AG08395 (cell line): ENCODE results near the gene IFT88.

Experiments
- DNase-seq: peaks from one replicate; pipeline ENCODE4 v3.0.0; 2012; ENCODE audit warnings: mixed read lengths, low spot score

Gene IFT88

DNA sequence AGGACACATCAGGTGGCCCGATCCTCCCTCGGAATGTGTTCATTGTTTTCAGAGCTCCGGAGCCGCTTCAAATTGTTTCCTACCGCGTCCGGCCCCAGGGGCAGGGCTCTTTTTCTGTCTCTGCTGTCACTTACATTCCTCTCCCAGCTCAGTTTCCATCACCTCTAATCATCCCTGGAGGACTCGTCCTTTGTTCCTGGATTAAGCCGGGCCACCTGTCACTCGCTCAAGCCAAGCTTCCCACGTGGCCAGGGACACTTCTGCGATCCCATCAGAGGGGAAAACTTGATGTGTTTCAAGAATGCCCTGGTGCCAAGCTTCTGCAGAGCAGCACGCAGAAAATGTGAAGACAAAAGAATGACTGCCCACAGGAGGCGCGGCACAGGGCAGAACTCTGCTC lies 150.0 kb downstream of the IFT88 start:
- no peak for DNase-seq

DNA sequence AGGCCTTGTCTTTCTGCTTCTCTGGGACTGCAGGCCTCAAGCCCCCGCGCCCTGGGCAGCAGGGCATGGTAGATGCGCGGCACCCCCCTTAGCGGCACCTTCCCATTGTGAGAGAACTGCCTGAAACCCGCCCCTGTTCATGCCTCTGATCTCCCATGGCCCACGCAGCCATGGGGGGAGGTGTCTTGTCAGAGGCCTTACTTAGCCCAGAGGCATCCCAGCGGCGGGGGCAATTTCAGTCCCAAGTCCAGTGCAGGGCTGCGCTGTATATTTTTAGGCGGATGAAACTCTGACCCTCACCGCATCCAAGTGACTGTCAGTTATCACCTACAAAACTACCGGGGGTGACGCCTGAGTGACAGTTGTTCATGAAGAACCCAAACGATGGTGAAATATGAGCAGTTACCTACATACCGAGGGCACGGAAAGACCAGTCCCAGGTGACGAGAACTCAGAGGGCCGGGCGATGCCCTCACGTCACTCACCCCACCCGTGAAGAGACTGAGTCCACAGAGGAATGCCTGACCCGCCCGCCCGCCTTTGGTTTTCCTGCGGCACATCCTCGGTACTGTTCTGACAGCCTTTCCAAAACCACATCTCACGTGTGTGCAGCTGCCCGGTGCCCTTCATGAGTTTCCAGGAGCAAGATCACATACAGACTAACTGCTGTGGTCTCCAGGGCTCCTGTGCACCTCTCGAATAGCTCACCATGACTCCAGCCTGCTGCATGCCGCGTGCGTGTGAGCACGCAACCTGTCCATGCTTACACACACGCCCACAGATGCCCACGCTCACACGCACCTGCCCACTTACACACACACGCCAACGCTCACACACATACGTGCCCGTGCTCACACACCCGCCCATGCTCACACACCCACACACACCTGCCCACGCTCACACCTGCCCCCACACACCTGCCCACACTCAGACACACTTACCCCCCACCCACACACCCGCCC lies 150.9 kb downstream of the IFT88 start:
- DNase-seq: no peak

DNA sequence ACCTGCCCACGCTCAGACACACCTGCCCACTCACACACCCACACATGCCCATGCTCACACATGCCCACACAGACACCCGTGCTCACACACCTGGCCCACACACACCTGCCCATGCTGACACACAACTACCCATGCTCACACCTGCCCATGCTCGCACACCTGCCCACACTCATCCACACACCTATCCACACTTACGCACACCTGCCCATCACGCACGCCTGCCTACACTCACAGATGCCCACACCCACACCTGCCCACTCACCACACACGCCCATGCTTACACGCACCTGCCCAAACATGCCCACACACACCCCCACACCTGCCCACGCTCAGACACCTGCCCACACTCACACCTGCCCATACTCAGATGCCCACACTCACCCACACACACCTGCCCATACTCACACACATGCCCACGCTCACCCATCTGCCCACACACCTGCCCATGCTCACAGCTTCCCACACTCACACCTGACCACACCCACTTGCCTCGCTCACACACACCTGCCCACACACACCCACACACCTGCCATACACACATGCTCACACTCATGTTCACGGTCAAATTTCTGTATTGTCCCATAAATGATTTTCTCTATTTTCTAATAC lies 152.1 kb downstream of the IFT88 start:
- no peak for DNase-seq

DNA sequence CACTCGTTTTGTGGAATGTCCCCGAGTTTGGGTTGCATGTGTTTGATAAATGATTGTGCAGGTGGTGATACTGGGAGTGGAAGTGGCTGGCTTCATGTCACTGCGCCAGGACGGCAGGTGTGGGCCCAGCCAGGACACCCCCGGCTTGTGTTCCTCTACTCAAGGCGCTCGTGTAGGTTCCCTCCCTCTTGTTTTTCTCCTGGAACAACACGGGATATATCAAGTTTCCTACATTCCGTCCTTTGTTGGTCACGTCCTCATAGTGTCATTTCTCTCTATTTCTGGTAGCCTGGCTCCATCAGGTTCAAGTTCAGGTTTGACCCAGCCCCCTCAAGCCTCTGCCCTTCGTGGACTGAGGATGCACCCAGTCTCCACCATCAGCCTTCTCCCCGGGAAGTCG lies 152.8 kb downstream of the IFT88 start:
- no peak for DNase-seq

DNA sequence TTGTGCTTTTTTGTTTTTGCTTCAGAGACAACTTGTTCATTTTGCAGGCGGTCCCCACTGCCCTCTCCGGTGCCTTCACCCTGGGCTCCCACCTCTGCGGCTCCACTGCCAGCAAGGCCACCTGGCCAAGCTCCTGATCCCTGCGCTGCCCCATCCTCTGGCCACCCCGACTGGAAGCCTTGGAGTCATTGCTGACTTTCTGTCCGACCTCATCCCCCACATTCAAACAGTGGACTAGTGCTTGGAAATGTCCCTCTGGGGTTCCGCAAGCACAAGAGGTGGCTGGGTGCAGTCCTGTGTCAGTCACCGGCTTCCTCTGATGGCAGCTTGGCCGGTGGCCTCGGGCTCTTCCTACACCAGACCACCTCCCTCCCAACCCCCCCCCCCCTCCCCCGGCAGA lies 153.5 kb downstream of the IFT88 start:
- no peak for DNase-seq

DNA sequence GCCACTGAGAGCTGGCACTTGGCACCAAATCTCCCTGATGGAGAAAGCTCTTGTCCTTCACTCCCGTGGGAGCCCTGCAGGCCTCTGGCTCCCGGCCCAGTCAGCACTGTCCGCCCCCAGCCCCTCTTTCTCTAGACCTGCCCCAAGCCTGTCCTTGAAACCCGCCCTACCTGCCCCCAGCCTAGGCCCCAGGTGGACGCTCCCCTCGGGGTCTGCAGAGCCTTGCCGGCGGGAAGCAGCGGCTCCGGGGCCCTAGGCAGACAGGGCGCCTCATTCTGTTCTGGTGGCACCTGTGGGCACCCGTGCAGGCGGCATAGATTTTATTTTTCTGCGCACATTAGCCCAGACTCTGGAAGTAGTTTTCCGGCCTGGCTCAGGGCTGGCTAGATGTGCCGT lies 154.1 kb downstream of the IFT88 start:
- no peak for DNase-seq

DNA sequence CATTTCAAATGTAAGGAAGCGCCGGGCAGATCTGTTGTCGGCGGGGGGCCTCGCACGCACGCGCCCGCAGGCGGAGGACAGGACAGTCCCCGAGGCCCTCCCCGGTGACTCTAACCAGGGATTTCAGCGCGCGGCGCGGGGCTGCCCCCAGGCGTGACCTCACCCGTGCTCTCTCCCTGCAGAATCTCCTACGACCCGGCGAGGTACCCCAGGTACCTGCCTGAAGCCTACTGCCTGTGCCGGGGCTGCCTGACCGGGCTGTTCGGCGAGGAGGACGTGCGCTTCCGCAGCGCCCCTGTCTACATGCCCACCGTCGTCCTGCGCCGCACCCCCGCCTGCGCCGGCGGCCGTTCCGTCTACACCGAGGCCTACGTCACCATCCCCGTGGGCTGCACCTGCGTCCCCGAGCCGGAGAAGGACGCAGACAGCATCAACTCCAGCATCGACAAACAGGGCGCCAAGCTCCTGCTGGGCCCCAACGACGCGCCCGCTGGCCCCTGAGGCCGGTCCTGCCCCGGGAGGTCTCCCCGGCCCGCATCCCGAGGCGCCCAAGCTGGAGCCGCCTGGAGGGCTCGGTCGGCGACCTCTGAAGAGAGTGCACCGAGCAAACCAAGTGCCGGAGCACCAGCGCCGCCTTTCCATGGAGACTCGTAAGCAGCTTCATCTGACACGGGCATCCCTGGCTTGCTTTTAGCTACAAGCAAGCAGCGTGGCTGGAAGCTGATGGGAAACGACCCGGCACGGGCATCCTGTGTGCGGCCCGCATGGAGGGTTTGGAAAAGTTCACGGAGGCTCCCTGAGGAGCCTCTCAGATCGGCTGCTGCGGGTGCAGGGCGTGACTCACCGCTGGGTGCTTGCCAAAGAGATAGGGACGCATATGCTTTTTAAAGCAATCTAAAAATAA lies 154.7 kb downstream of the IFT88 start:
- DNase-seq: peak; percentile 14

DNA sequence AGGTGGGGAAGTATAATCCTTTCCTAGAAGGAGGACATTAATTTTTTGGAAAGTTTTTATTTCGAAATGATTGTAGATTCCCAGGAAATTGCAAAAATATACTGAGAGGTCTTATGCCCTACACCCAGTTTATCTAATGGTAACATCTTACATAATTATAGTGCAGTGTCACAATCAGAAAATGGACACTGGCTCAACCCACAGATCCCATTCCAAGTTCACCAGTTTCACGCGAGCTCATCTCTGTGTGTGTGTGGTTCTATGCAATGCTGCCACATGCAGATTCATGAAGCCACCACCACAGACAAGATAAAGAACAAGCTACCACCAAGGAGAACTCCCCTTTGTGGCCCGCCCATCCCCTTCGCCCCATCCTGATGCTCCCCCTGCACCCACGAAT lies 160.9 kb downstream of the IFT88 start:
- no peak for DNase-seq

DNA sequence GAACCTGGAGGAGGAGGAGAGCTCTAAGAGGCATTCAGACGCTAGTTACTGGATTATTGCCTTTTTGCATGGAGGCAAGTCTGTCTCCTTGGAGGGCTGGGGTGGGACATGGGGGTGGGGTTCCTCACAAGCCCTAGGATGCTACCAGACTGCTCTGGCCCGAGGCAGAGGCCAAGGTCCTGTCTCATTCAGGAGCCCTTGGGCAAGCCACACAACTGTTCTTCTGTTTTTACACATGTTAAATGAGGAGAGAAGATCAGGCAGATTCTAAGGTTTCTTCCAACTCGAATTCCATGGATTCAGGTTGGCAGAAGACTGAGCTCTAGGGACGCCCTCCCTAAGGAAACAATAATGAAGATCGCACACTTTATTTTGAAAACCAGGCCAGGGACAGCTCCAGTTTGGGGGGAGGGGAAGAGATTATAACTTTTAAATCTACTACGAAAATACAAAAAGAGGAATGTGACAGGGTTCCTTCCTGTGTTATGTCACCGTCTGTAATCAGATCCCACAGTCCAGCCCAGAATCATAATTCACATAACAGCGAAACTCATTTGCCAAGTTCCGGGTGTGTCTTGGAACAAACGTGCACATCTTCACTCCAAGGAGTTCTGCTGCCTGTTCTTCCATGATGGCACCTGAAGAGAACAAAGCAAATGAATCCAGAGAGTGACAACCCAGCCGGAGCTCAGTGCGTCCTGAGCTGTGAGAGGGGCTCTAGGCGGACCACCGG lies 161.8 kb downstream of the IFT88 start:
- no peak for DNase-seq

DNA sequence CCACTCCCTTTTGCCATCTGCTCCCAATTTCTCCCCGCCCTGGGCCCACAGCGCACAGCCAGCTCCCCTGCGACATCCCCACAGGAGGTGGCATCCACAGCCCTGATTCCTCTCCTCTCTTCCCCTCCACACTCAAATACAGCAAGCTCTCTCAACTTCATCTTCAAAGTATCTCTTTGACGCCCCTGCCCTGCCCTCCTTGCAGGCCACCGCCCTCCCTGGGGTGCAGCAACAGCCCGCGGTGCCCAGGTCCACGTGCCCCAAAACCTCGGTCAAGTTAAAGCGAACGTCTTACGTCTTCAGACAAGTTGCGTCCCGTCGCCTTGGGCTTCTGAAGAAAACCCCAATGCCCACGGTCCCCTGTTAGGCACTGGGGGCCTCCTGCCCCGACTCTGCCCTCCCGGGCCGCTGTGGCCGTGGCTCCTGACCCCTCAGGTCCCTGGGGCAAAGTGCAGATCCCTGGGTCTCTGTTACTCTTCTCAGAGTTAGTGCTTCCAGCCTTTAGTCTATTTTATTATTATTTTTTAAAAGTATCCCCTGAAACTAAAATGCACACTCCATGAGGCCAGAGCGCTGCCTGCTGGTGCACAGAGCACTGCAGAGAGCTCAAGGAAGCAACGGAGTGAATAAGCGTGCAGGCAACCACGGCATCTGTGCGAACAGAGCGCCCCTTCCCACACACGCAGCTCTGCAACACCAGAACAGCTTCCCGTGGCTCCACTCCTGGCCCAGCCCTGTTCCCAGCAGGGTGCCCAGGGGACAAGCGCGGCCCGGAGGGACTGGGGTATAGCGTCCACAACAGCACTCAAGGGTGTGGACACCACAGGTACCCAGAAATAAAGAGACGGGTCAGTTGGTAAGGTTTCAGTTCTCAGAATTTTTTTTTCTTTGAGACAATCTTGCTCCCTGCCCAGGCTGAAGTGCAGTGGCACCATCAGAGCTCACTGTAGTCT lies 163.0 kb downstream of the IFT88 start:
- no peak for DNase-seq

DNA sequence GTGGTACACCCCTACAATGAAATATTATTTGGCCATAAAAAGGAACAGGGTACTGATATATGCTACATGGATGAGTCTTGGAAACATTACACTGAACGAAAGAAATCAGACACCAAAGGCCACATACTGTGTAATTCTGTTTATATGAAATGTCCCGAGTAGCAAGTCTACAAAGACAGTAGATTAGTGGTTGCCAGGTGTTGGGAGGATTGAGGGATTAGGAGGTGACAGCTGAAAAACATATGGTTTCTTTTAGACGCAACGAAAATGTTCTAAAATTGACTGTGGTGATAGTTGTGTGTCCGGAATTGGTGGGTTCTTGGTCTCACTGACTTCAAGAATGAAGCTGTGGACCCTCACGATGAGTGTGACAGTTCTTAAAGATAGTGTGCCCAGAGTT lies 171.7 kb downstream of the IFT88 start:
- DNase-seq: peak; percentile 1

DNA sequence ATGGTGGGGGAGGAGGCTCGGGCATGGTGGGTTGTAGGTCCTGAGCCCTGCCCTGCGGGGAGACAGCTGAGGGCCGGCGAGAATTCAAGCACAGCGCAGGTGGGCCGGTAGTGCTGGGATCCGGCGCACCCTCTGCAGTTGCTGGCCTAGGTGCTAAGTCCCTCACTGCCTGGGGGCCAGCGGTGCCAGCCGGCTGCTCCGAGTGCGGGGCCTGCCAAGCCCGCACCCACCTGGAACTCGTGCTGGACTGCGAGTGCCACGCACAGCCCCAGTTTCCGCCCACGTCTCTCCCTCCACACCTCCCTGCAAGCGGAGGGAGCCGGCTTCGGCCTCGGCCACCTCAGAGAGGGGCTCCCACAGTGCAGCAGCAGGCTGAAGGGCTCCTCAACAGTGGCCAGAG lies 173.1 kb downstream of the IFT88 start:
- no peak for DNase-seq
